Activated naive CD4-positive, alpha-beta T cell treated with anti-CD3 and anti-CD28 coated beads, Interleukin-2, amount 10 ng/mL, durations not matched to agents 7 days and 5 days (primary cell): Measurements from ENCODE around the gene ROPN1B.
"Not testable (repeated sequence)": the region's sequence is repeated elsewhere in the genome, so short reads cannot be mapped to it uniquely, and the experiment has no call there.

Experiments
- CTCF ChIA-PET: fragments of 350-600 bp; sonication (Branson Sonifier 250); formaldehyde crosslinking; loops from one replicate; lab custom pipeline; 2021; ENCODE audit warnings: antibody characterized with exemption; lab: Charles Lee
- DNase-seq: peaks from one replicate; pipeline ENCODE4 v3.0.0-alpha.2; 2020
- H3K27ac Mint-ChIP-seq: one replicate; pipeline ENCODE4 v1.8.0; 2021; ENCODE audit warnings: mild to moderate bottlenecking, moderate library complexity, mixed read lengths
- H3K27me3 Mint-ChIP-seq: one replicate; pipeline ENCODE4 v1.8.0; 2021; ENCODE audit warnings: mild to moderate bottlenecking, mixed read lengths
- H3K36me3 Mint-ChIP-seq: one replicate; pipeline ENCODE4 v1.8.0; 2021; ENCODE audit warnings: mixed read lengths
- H3K4me1 Mint-ChIP-seq: one replicate; pipeline ENCODE4 v1.8.0; 2021; ENCODE audit warnings: mixed read lengths
- H3K4me3 Mint-ChIP-seq: one replicate; pipeline ENCODE4 v1.8.0; 2021; ENCODE audit warnings: mild to moderate bottlenecking, moderate library complexity, mixed read lengths
- H3K9me3 Mint-ChIP-seq: one replicate; pipeline ENCODE4 v1.8.0; 2021; ENCODE audit warnings: mixed read lengths

The ROPN1B gene

GRCh38 chr3:125936210-125936815 is 32.7 kb upstream of the ROPN1B start:
- H3K4me1 Mint-ChIP-seq, DNase-seq, H3K27ac Mint-ChIP-seq, CTCF ChIA-PET, H3K27me3 Mint-ChIP-seq, H3K9me3 Mint-ChIP-seq, H3K36me3 Mint-ChIP-seq, H3K4me3 Mint-ChIP-seq: not testable (repeated sequence)

GRCh38 chr3:125936891-125937290 is 32.1 kb upstream of the ROPN1B start:
- H3K4me1 Mint-ChIP-seq, DNase-seq, H3K36me3 Mint-ChIP-seq, H3K4me3 Mint-ChIP-seq, CTCF ChIA-PET, H3K9me3 Mint-ChIP-seq, H3K27me3 Mint-ChIP-seq, H3K27ac Mint-ChIP-seq: not testable (repeated sequence)

GRCh38 chr3:125947806-125948205 is 21.2 kb upstream of the ROPN1B start:
- H3K4me3 Mint-ChIP-seq, H3K36me3 Mint-ChIP-seq, H3K27ac Mint-ChIP-seq, H3K9me3 Mint-ChIP-seq, DNase-seq, H3K4me1 Mint-ChIP-seq: not testable (repeated sequence)
- CTCF ChIA-PET: interaction anchor here (0.7 kb wide), 1 partner anchor 28 kb away, joined by 3 read pairs; no protein-coding TSS in a partner anchor
- H3K27me3 Mint-ChIP-seq: peaks cover 27% of the 10 kb centered on the region

- H3K27ac Mint-ChIP-seq, H3K4me3 Mint-ChIP-seq, H3K9me3 Mint-ChIP-seq, H3K36me3 Mint-ChIP-seq, H3K4me1 Mint-ChIP-seq, DNase-seq, CTCF ChIA-PET: not testable (repeated sequence)
- H3K27me3 Mint-ChIP-seq: peaks cover 22% of the 10 kb centered on the region
These were observed 20.1 kb upstream of the ROPN1B start for GRCh38 chr3:125948901-125949300.

GRCh38 chr3:125951176-125951575 is 17.8 kb upstream of the ROPN1B start:
- CTCF ChIA-PET: not testable (repeated sequence)

GRCh38 chr3:125957020-125957419 is 12.0 kb upstream of the ROPN1B start:
- not testable (repeated sequence) for H3K27ac Mint-ChIP-seq, H3K4me1 Mint-ChIP-seq, H3K36me3 Mint-ChIP-seq, DNase-seq, H3K4me3 Mint-ChIP-seq, H3K9me3 Mint-ChIP-seq
- CTCF ChIA-PET: interaction anchor here (1.9 kb wide), 1 partner anchor 14 kb away, joined by 5 read pairs; no protein-coding TSS in a partner anchor
- H3K27me3 Mint-ChIP-seq: peaks cover 32% of the 10 kb centered on the region

More at GRCh38 chr3:125951176-125951575, 17.8 kb upstream of the ROPN1B start:
- H3K4me1 Mint-ChIP-seq, H3K4me3 Mint-ChIP-seq, H3K9me3 Mint-ChIP-seq, H3K27ac Mint-ChIP-seq, DNase-seq, H3K36me3 Mint-ChIP-seq: not testable (repeated sequence)
- H3K27me3 Mint-ChIP-seq: peaks cover 32% of the 10 kb centered on the region

- CTCF ChIA-PET: interaction anchor here (1.9 kb wide), 1 partner anchor 14 kb away, joined by 5 read pairs; no protein-coding TSS in a partner anchor
- Mint-ChIP-seq H3K4me3 (no peak overlapping the region), H3K4me1 (no peaks in the 10 kb centered on the region), H3K27ac (no peak overlapping the region), H3K36me3 (no peaks in the 10 kb centered on the region), H3K27me3 (peaks cover 32% of the 10 kb centered on the region), H3K9me3 (peaks cover 2% of the 10 kb centered on the region)
- DNase-seq: no peak
These were observed 11.1 kb upstream of the ROPN1B start for GRCh38 chr3:125957674-125958510.

- no peaks in the 10 kb centered on the region for H3K36me3 Mint-ChIP-seq
These were observed 10.3 kb upstream of the ROPN1B start for GRCh38 chr3:125958511-125959316.

GRCh38 chr3:125959317-125960065 is 9.5 kb upstream of the ROPN1B start:
- Mint-ChIP-seq H3K4me1 (no peaks in the 10 kb centered on the region), H3K27me3 (peaks cover 29% of the 10 kb centered on the region), H3K27ac (no peak overlapping the region), H3K36me3 (no peaks in the 10 kb centered on the region), H3K4me3 (no peak overlapping the region), H3K9me3 (peaks cover 2% of the 10 kb centered on the region)
- CTCF ChIA-PET: no interaction called here
- DNase-seq: no peak

More at GRCh38 chr3:125958511-125959316, 10.3 kb upstream of the ROPN1B start:
- CTCF ChIA-PET: no interaction called here
- Mint-ChIP-seq H3K9me3 (peaks cover 2% of the 10 kb centered on the region), H3K27me3 (peaks cover 29% of the 10 kb centered on the region), H3K4me3 (no peak overlapping the region), H3K4me1 (no peaks in the 10 kb centered on the region), H3K27ac (no peak overlapping the region)
- no peak for DNase-seq

- Mint-ChIP-seq H3K36me3 (no peaks in the 10 kb centered on the region), H3K4me1 (no peaks in the 10 kb centered on the region), H3K4me3 (no peak overlapping the region), H3K27ac (no peak overlapping the region), H3K9me3 (peaks cover 2% of the 10 kb centered on the region), H3K27me3 (peaks cover 27% of the 10 kb centered on the region)
- no peak for DNase-seq
- CTCF ChIA-PET: no interaction called here
These were observed 8.9 kb upstream of the ROPN1B start for GRCh38 chr3:125960066-125960424.

- Mint-ChIP-seq H3K9me3 (peaks cover 2% of the 10 kb centered on the region), H3K27ac (no peak overlapping the region), H3K4me1 (no peaks in the 10 kb centered on the region), H3K27me3 (peaks cover 22% of the 10 kb centered on the region), H3K4me3 (no peak overlapping the region), H3K36me3 (no peaks in the 10 kb centered on the region)
- no peak for DNase-seq
- CTCF ChIA-PET: no interaction called here
These were observed 8.3 kb upstream of the ROPN1B start for GRCh38 chr3:125960456-125961288.

- peaks cover 2% of the 10 kb centered on the region for H3K9me3 Mint-ChIP-seq
- H3K4me1 Mint-ChIP-seq: no peaks in the 10 kb centered on the region
- no peak overlapping the region for H3K27ac Mint-ChIP-seq
- no peaks in the 10 kb centered on the region for H3K36me3 Mint-ChIP-seq
- CTCF ChIA-PET: no interaction called here
- H3K4me3 Mint-ChIP-seq: no peak overlapping the region
- H3K27me3 Mint-ChIP-seq: peaks cover 17% of the 10 kb centered on the region
- DNase-seq: no peak
These were observed 7.7 kb upstream of the ROPN1B start for GRCh38 chr3:125961289-125961589.

GRCh38 chr3:125963834-125964233 is 5.1 kb upstream of the ROPN1B start:
- H3K36me3 Mint-ChIP-seq, H3K27ac Mint-ChIP-seq, H3K4me3 Mint-ChIP-seq, H3K27me3 Mint-ChIP-seq, DNase-seq, CTCF ChIA-PET, H3K4me1 Mint-ChIP-seq, H3K9me3 Mint-ChIP-seq: not testable (repeated sequence)
